Lower leg skin (tissue), 4 donors: ENCODE data around the gene HMGCL. TPM values are rescaled to one million over a fixed set of nuclear protein-coding genes. Genes with fewer than 3 reads are reported as not detected.
"Not testable (repeated sequence)": the region's sequence is repeated elsewhere in the genome, so short reads cannot be mapped to it uniquely, and the experiment has no call there.

Source experiments
- DNase-seq, 2 donors: peaks; one replicate each; pipeline ENCODE4 v3.0.0-alpha.2; 2019; ENCODE audit warnings: low spot score in 2 of 2
- H3K4me3 ChIP-seq: fragments of 200-600 bp; sonication (generic); 2 replicates; pipeline ENCODE4 v1.5.1; 2017; ENCODE audit warnings: mild to moderate bottlenecking, low read depth; ENCODE audit not compliant: poor library complexity, severe bottlenecking
- CTCF ChIP-seq, 3 donors: fragments of 450-650 bp; IDR thresholded peaks; one replicate each; pipeline ENCODE4 v1.5.1; 2016; ENCODE audit warnings: antibody characterized with exemption in 3 of 3, mild to moderate bottlenecking in 3 of 3, moderate library complexity in 2 of 3
- POLR2A ChIP-seq, 2 donors: fragments of 450-650 bp; IDR thresholded peaks; one replicate each; pipeline ENCODE4 v1.6.1; 2016 to 2017; ENCODE audit warnings: antibody characterized with exemption in 2 of 2, mild to moderate bottlenecking in 1 of 2, moderate library complexity in 1 of 2
- WGBS, 2 donors: methylation state at CpG; one replicate each; pipeline ENCODE4 v1.1.5; 2018; 5-methylcytosine and 5-hydroxymethylcytosine counted together
- intact Hi-C: fragments of 100-400 bp; cut with DNase I; formaldehyde crosslinking; loops from one replicate; pipeline ENCODE4 v1.15.0; 2023; ENCODE audit warnings: low total_unique reads
- total RNA-seq, 4 donors: library from RNA; depleted of rRNA; stranded (reverse); fragments of >200 nt; gene quantifications; one replicate each; pipeline ENCODE4 v1.1.0, GENCODE V29; 2016

HMGCL gene
- total RNA-seq, 4 donors from 2014 or later, result 30.9 to 44.9 (median 36.0) TPM

GRCh38 chr1:23807453-23807852 is 17.8 kb downstream of the HMGCL start:
- H3K4me3 ChIP-seq, result no peak overlapping the region
- intact Hi-C loops, result no loop called here
- TF ChIP-seq CTCF (IDR thresholded peaks at IDR 0.05), result no peak
- TF ChIP-seq POLR2A (IDR thresholded peaks at IDR 0.05), result no peak
- 65 to 78% methylated on average over 3 of the region's 3 CpGs for WGBS, 2 donors
- DNase-seq, result no peak

- WGBS, 2 donors, result 73 to 75% methylated on average over 6 of the region's 6 CpGs
- intact Hi-C loops, result no loop called here
- H3K4me3 ChIP-seq, result no peak overlapping the region
- TF ChIP-seq CTCF (IDR thresholded peaks at IDR 0.05) (no peak), POLR2A (IDR thresholded peaks at IDR 0.05) (no peak)
- DNase-seq, result no peak
Observed at GRCh38 chr1:23806280-23806679, 18.9 kb downstream of the HMGCL start.

GRCh38 chr1:23805025-23805424 is 20.2 kb downstream of the HMGCL start:
- 93 to 98% methylated on average over 2 of the region's 2 CpGs for WGBS, 2 donors
- intact Hi-C loops, result no loop called here
- DNase-seq, result no peak
- H3K4me3 ChIP-seq, result no peak overlapping the region
- no peak for TF ChIP-seq POLR2A (IDR thresholded peaks at IDR 0.05)
- TF ChIP-seq CTCF (IDR thresholded peaks at IDR 0.05), result no peak

- WGBS, 2 donors, result 83 to 84% methylated on average over 7 of the region's 7 CpGs
- intact Hi-C loops, result no loop called here
- no peak for TF ChIP-seq POLR2A (IDR thresholded peaks at IDR 0.05)
- TF ChIP-seq CTCF (IDR thresholded peaks at IDR 0.05), result no peak
- H3K4me3 ChIP-seq, result no peak overlapping the region
- DNase-seq, result no peak
Observed at GRCh38 chr1:23804183-23804835, 20.9 kb downstream of the HMGCL start.

- no peak for TF ChIP-seq POLR2A (IDR thresholded peaks at IDR 0.05)
- no peak for TF ChIP-seq CTCF (IDR thresholded peaks at IDR 0.05)
- H3K4me3 ChIP-seq, result no peak overlapping the region
- WGBS, 2 donors, result 85 to 88% methylated on average over 5 of the region's 5 CpGs
- intact Hi-C loops, result no loop called here
- DNase-seq, result no peak
Observed at GRCh38 chr1:23803674-23804073, 21.6 kb downstream of the HMGCL start.

GRCh38 chr1:23802809-23803342 is 22.4 kb downstream of the HMGCL start:
- WGBS, 2 donors, result 83 to 97% methylated on average over 7 of the region's 7 CpGs
- intact Hi-C loops, result not testable (repeated sequence)

More at GRCh38 chr1:23802809-23803342, 22.4 kb downstream of the HMGCL start:
- DNase-seq, H3K4me3 ChIP-seq: not testable (repeated sequence)
